Measurements from ENCODE around the gene SPRED1. TPM values are rescaled to one million over a fixed set of nuclear protein-coding genes. Genes with fewer than 3 reads are reported as not detected.
A peak's percentile ranks its signal among the peaks of the same experiment; 100 is the strongest.

Gene SPRED1
- total RNA-seq, 1 experiment from 2014 or later = 12.0 TPM

DNA sequence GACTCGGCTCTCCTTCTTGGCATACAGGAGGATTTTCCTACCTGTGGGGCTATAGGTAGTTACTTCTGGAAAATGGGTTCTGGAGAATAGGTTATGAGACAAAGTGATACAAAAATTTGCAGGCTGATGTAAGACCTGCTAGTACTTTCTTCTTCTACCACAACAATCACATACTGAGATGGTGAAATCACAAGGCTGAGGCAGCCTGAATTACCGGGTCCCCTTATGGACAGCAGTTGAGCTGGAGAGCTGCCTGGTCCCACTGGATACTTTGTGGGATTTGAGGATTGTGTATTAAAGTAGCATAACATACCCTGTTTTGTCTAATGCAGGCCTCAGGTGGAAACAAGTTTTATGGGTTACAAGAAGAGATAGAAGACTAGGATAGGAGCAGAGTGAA is 114.8 kb downstream of the SPRED1 start:
- Histone ChIP-seq H3K36me3 (no peaks in the 10 kb centered on the region), H3K4me3 (no peak overlapping the region), H3K27me3 (no peaks in the 10 kb centered on the region), H3K9me3 (no peaks in the 10 kb centered on the region)
- DNase-seq = no peak

DNA sequence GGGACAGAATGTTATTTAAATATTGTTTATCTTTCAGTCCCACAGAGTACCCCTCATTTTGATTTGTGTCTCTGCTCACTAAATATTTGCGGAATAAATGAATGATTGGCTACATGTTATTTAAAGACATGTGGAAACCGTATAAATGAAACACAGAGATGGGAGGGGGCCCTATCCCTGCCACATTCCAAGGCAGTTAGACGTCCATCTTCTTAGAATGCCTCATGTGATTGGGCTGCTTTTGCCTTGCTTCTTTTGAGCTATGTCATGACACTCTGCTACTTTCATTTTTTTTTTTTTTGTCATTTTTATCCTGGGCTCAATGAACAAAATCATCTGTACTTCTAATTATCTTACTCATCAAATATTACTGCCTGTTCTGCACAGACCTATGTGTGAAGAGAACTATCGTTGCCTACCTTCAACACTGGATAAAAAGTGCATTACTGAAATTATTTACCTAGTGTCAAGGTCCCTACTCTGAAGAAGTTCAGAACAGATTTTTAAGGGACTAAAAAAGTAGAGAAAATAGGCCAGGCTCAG is 117.4 kb downstream of the SPRED1 start:
- no peaks in the 10 kb centered on the region for H3K9me3 ChIP-seq
- H3K4me3 ChIP-seq = no peak overlapping the region
- DNase-seq = no peak
- H3K36me3 ChIP-seq = no peaks in the 10 kb centered on the region
- H3K27me3 ChIP-seq = no peaks in the 10 kb centered on the region

GRCh38 chr15:38373016-38373415 is 120.4 kb downstream of the SPRED1 start:
- Histone ChIP-seq H3K36me3 (no peaks in the 10 kb centered on the region), H3K9me3 (no peaks in the 10 kb centered on the region), H3K4me3 (no peak overlapping the region), H3K27me3 (no peaks in the 10 kb centered on the region)
- DNase-seq = no peak

DNA sequence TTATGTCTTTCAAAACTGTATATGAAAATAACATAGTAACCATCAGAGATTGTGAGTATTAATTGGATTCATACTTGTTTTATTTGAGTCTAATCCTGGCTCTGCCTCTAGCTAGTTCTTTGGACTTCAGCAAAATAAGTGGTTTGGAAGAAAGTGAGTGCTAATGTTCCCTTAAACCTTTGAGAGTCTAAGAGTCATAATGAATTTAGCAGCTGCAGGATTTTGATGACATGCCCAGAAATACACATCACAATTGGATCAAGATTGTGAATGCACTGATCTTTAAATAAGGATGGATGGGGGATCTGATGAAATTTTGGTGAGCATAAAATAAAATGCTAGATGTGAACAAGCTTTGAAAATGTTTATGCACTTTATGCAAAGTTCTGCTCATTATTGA is 121.4 kb downstream of the SPRED1 start:
- no peaks in the 10 kb centered on the region for H3K27me3 ChIP-seq
- no peaks in the 10 kb centered on the region for H3K9me3 ChIP-seq
- H3K4me3 ChIP-seq = no peak overlapping the region
- H3K36me3 ChIP-seq = no peaks in the 10 kb centered on the region
- DNase-seq = no peak

GRCh38 chr15:38374556-38374955 is 121.9 kb downstream of the SPRED1 start:
- Histone ChIP-seq H3K36me3 (no peaks in the 10 kb centered on the region), H3K9me3 (no peaks in the 10 kb centered on the region), H3K4me3 (no peak overlapping the region), H3K27me3 (no peaks in the 10 kb centered on the region)
- no peak for DNase-seq

DNA sequence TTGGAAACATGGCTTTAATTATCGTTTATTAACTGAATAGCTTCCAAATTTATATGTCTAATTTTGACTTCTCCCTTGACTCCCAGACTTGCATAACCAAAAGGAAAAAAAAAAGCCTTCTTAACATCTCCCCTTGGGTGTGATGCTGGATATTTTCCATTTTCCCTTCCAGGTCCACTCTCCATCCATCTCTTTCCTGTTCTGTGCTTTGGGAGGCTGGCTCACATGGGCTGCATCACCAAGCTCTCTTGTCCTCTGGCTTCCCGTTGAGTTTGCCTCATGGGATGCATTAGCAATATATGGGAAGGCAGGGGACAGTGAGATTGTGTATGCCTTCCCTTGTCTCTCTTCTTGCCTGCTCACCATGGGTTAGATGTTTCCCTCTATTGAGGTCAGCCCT is 123.4 kb downstream of the SPRED1 start:
- DNase-seq = no peak
- Histone ChIP-seq H3K36me3 (no peaks in the 10 kb centered on the region), H3K4me3 (no peak overlapping the region), H3K9me3 (no peaks in the 10 kb centered on the region), H3K27me3 (no peaks in the 10 kb centered on the region)

- Histone ChIP-seq H3K9me3 (no peaks in the 10 kb centered on the region), H3K27me3 (no peaks in the 10 kb centered on the region), H3K4me3 (no peak overlapping the region), H3K36me3 (no peaks in the 10 kb centered on the region)
- no peak for DNase-seq
Observed at GRCh38 chr15:38377636-38378035, 125.0 kb downstream of the SPRED1 start.

DNA sequence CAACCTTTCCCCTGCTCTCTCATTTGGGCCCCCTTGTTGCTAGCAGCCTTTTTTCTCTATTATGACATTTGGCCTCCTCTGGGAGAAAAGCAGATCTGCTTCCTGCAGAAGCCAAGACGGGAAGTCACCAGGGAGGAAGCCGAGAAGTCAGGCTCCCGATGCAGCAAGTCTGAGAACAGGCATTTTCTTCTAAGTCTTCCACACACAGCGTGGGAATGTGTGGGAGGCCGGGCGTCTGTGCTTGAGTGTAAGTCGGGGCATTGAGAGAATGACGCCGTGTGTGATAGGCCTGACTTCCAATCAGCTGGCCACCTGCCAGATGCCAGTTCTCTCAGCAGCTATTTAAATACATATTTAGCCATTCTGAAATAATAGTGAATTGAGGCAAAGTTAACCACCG is 125.5 kb downstream of the SPRED1 start:
- Histone ChIP-seq H3K36me3 (no peaks in the 10 kb centered on the region), H3K27me3 (no peaks in the 10 kb centered on the region), H3K9me3 (no peaks in the 10 kb centered on the region), H3K4me3 (no peak overlapping the region)
- no peak for DNase-seq

DNA sequence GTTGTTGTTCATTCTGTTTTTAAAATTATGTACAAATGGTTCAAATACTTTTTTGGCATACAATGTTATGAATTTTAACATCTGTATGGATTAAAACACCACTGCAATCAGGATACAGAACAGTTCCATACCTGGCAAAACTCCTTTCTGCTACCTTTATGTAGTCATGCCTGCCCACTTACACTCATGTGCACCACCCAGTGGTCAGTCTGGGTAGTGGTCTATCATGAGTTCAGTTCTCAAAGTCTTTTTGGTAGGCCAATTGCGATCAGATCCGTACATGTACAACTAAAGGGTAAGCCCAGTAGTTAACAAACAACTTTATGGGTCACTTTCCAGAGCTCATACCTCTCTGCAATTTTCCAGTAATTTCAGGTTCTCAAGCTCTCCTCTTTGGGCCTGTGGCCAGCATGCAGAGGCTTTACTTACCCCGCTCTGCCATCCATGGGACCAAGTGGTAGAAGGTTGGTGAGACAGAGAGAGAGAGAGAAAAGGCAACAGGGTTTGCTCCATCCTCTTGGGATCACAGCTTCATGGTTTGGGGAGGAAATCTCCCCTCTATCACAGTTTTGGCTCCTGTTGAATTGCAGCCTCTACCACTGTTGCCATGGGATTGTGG is 137.4 kb downstream of the SPRED1 start:
- no peaks in the 10 kb centered on the region for H3K36me3 ChIP-seq
- DNase-seq = peak; percentile 12
- peaks cover 6% of the 10 kb centered on the region for H3K9me3 ChIP-seq

DNA sequence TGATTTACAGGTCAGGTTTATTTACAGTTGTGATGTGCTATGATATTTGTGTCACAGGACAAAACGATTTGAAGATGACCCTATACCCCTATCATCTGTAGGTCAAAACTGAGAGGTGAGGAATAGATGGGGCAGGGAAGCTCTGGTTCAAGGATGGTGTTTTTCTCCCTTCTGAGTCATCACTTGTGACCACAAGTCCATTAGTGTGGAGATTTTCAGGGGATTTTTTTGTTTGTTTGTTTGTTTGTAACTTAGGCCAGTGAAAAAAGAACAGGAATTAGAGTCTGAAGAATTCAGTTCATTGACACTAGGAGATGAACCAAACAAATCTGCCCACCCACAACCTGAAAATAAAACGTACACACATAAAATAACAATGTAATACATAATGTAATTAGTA is 138.6 kb downstream of the SPRED1 start:
- no peak for DNase-seq
- H3K27me3 ChIP-seq = no peaks in the 10 kb centered on the region
- H3K4me3 ChIP-seq = no peak overlapping the region
- peaks cover 3% of the 10 kb centered on the region for H3K9me3 ChIP-seq
- H3K36me3 ChIP-seq = no peaks in the 10 kb centered on the region

More for the DNA sequence above, 137.4 kb downstream of the SPRED1 start:
- no peaks in the 10 kb centered on the region for H3K27me3 ChIP-seq
- no peak overlapping the region for H3K4me3 ChIP-seq

- Histone ChIP-seq H3K36me3 (no peaks in the 10 kb centered on the region), H3K27me3 (no peaks in the 10 kb centered on the region), H3K4me3 (no peak overlapping the region), H3K9me3 (no peaks in the 10 kb centered on the region)
- peak; percentile 82 for DNase-seq
Observed at GRCh38 chr15:38398134-38398533, 145.5 kb downstream of the SPRED1 start.

- DNase-seq = no peak
- Histone ChIP-seq H3K36me3 (no peaks in the 10 kb centered on the region), H3K9me3 (no peaks in the 10 kb centered on the region), H3K4me3 (no peak overlapping the region), H3K27me3 (no peaks in the 10 kb centered on the region)
Observed at GRCh38 chr15:38401106-38401505, 148.5 kb downstream of the SPRED1 start.

GRCh38 chr15:38401701-38402100 is 149.1 kb downstream of the SPRED1 start:
- Histone ChIP-seq H3K27me3 (no peaks in the 10 kb centered on the region), H3K36me3 (no peaks in the 10 kb centered on the region), H3K9me3 (no peaks in the 10 kb centered on the region), H3K4me3 (no peak overlapping the region)
- no peak for DNase-seq

DNA sequence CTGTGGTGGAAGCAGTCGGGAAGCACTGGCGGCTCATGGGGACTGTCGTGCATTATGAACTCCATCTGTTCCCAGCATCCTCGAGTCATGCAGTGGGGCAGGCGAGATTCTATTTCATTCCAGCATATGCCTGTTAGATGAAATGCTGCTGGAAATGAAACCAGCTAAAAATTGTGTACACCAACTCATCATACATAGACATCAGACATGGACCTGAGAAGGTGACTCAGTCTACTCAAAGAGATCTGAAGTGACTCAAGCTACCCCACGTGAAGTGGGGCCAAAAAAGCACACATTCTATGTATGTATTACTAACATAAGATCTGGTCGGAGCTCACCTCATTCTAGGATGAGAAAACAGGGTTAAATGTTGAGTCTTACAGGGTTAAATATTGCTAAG is 153.8 kb downstream of the SPRED1 start:
- DNase-seq = no peak
- Histone ChIP-seq H3K36me3 (no peaks in the 10 kb centered on the region), H3K27me3 (no peaks in the 10 kb centered on the region), H3K4me3 (no peak overlapping the region), H3K9me3 (no peaks in the 10 kb centered on the region)

Other genes with a start within 250 kb of the SPRED1 start
- gene FAM98B, start 201.3 kb downstream of the SPRED1 start, total RNA-seq (2014; rRNA removed; shearing (Covaris generic); ENCODE audit: low replicate concordance) = 2.2 and 3.7 TPM in 2 replicates